Coronary artery (tissue), 2 donors: ENCODE data around the gene KBTBD8.

ENCODE experiments used
- DNase-seq: peaks from one replicate; pipeline ENCODE4 v3.0.0-alpha.2; 2017; ENCODE audit warnings: low spot score
- H3K27ac ChIP-seq, 2 donors: fragments of 200-600 bp; sonication (generic); one replicate each; pipeline ENCODE4 v1.5.1; 2016 to 2019
- H3K4me3 ChIP-seq: fragments of 200-600 bp; sonication (generic); 2 replicates; pipeline ENCODE4 v1.5.1; 2016; ENCODE audit warnings: mild to moderate bottlenecking, moderate library complexity
- TF ChIP-seq, protein P1 (sequence below): fragments of 200-600 bp; sonication (generic); IDR thresholded peaks from one replicate; pipeline ENCODE4 v1.5.1; 2019; ENCODE audit warnings: antibody characterized with exemption

KBTBD8 gene

DNA sequence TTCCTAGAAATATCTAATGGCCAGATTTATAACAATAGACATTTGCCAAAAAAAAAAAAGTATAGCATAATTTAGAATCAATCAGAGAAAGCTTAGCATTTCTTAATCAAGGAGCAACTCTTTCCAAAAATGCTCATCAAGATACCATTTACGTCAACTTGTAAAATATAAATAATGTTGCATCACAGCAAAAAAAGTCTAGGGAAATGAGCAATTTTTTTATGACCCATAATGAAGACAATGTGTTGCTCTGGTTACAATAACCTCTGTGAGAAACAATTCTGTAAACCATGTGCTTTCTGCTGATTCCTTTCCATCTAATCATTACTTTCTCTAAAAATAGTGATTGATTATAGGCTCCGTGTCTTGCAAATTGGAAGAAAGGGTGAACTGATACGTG, 36.3 kb downstream of the KBTBD8 start:
- H3K27ac ChIP-seq: no peak overlapping the region
- no peak for DNase-seq
- no peak overlapping the region for H3K4me3 ChIP-seq
- TF ChIP-seq, protein P1, sequence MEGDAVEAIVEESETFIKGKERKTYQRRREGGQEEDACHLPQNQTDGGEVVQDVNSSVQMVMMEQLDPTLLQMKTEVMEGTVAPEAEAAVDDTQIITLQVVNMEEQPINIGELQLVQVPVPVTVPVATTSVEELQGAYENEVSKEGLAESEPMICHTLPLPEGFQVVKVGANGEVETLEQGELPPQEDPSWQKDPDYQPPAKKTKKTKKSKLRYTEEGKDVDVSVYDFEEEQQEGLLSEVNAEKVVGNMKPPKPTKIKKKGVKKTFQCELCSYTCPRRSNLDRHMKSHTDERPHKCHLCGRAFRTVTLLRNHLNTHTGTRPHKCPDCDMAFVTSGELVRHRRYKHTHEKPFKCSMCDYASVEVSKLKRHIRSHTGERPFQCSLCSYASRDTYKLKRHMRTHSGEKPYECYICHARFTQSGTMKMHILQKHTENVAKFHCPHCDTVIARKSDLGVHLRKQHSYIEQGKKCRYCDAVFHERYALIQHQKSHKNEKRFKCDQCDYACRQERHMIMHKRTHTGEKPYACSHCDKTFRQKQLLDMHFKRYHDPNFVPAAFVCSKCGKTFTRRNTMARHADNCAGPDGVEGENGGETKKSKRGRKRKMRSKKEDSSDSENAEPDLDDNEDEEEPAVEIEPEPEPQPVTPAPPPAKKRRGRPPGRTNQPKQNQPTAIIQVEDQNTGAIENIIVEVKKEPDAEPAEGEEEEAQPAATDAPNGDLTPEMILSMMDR: no peak

DNA sequence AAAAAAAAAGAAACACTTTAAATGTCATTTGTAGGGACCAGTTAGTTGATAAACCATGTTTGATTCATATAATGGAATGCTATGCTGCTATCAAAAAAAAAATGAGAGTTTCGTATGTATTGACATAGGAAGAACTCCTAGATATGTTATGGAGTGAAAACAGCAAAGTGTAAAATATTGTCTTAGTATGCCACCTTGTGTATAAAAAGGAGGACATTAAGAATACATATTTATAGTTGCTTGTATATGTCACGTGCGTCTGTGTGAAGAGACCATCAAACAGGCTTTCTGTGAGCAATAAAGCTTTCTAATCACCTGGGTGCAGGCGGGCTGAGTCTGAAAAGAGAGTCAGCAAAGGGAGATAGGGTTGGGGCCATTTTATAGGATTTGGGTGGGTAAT, 39.5 kb downstream of the KBTBD8 start:
- no peak for DNase-seq
- no peak overlapping the region for H3K27ac ChIP-seq
- TF ChIP-seq, protein P1: no peak
- H3K4me3 ChIP-seq: no peak overlapping the region

DNA sequence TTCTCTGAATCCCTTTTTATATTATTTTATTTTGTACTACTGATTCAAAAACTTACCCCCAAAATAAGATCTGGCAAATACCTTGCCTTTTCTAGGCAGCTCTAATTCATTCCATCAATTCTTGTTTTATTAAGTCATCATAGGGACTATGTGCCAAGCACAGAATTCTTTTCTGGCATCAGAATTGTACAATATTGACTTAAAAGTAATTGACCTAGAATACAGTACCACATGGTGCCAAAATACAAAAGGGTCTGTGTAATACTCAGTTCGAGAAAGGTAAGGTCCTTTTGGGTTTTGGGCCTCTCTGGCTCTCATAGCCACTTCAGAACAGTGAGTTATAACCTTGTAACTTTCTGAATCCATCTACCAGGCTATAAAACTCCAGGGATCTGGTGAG, 46.2 kb downstream of the KBTBD8 start:
- H3K4me3 ChIP-seq: no peak overlapping the region
- H3K27ac ChIP-seq: no peak overlapping the region
- no peak for DNase-seq
- TF ChIP-seq, protein P1: no peak

DNA sequence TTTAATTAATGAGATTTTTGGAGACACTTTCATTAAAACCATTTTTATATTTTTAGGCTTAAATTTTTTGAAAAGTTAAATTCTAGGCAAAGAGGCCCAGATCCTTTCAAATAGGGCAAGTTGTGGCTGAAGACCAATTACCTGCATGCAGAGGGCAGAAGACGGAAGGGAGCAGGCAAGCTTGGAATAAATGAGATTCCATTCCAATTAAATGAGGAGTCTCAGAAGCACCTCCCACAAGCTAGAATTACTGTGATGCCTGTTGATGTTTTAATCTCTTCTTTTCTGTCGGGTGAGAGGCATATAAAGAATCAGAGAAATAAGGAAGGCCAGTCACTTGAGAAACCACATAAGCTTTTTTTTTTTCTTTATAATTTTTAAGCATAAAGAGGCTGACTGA, 46.8 kb downstream of the KBTBD8 start:
- Histone ChIP-seq H3K4me3 (no peak overlapping the region), H3K27ac (no peak overlapping the region)
- DNase-seq: no peak
- TF ChIP-seq, protein P1: no peak

DNA sequence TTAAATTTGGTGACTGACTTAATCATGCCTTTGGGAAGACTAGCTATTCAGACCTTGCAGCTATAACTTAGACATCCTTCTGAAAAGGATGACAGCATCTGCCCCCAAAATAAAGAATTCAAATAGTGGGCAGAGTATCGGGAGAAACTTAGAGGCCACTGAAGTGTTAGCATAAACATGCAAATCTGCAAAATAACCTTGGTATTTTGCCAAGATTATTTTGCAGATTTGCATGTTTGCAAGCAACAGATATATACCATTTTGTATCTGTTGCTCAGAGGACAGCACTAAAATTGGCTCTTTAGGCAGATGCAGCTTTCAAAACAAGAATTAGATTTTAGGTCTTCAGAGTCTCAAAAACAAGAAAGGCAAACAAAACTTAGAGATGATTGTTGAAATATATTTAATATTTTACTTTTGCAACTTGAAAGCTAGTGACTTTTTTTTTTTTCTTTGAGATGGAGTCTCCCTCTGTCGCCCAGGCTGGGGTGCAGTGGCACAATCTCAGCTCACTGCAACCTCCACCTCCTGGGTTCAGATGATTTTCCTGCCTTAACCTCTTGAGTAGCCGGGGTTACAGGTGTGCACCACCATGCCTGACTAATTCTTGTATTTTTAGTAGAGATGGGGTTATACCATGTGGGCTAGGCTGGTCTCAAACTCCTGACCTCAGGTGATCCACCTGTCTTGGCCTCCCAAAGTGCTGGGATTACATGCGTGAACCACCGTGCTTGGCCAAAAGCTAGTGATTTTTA, 47.8 kb downstream of the KBTBD8 start:
- Histone ChIP-seq H3K4me3 (no peak overlapping the region), H3K27ac (no peak overlapping the region)
- no peak for DNase-seq
- TF ChIP-seq, protein P1: no peak

DNA sequence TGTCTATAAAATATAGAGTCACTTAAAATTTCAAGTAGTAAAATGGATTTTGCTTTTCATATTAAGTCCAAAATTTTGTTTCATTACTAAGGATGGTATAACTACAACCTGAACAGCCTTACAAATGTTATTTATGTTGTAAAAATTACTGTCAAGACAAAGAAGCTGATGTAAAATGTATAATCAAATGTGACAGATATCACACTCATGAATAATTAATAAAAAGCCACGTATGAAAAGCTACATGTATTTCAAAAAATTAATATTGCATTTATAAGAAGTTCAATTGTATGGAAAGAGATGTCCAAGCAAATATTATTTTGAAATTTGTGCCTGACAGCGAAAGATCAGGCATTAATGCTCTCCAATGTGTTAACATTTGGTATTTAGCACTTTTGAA, 48.9 kb downstream of the KBTBD8 start:
- TF ChIP-seq, protein P1: no peak
- no peak overlapping the region for H3K4me3 ChIP-seq
- H3K27ac ChIP-seq: no peak overlapping the region
- DNase-seq: no peak

DNA sequence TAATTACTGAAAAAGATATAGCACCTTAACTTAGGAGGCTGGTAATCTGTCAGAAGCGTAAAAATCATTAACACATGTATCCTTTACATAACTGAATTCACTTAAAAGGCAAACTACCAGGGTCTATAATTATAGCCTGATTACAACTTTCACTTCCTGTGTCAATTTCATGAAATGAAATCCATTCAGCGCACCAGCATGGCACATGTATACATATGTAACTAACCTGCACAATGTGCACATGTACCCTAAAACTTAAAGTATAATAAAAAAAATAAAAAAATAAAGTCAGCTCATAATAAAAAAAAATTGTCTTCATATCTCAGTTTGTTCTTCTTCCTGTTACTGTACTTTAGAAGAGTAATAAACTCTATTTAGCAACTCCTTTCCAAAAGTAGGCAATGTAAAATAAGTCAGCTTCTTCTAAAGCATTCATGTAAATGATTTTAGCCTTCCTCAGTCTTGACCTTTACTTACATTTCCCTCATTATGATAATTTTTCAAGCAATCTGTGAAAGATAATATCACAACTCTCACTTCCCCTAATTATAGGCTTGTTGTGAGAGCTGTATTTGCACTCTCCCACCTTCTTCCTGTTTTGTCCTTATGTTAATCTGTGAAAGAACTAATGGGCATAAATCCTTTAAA, 50.1 kb downstream of the KBTBD8 start:
- no peak for DNase-seq
- TF ChIP-seq, protein P1: no peak
- H3K27ac ChIP-seq: no peak overlapping the region
- H3K4me3 ChIP-seq: no peak overlapping the region
